NCI-H2196 (cell line): ENCODE data around the gene DCAF6.
"Not testable (repeated sequence)": the region's sequence is repeated elsewhere in the genome, so short reads cannot be mapped to it uniquely, and the experiment has no call there.

ENCODE experiments used
- DNase-seq: peaks from one replicate; lab custom pipeline; 2025; ENCODE audit not compliant: unreplicated experiment; lab: John Stamatoyannopoulos, UW

The DCAF6 gene

GRCh38 chr1:168009322-168009721 lies 72.8 kb downstream of the DCAF6 start:
- no peak for DNase-seq

GRCh38 chr1:168019407-168019806 lies 82.9 kb downstream of the DCAF6 start:
- no peak for DNase-seq

GRCh38 chr1:168031198-168031597 lies 94.7 kb downstream of the DCAF6 start:
- no peak for DNase-seq

- DNase-seq: no peak
Measured at GRCh38 chr1:168031627-168032026, 95.1 kb downstream of the DCAF6 start.

- no peak for DNase-seq
Measured at GRCh38 chr1:168032029-168032428, 95.5 kb downstream of the DCAF6 start.

GRCh38 chr1:168035345-168035744 lies 98.9 kb downstream of the DCAF6 start:
- DNase-seq: no peak

GRCh38 chr1:168042362-168042761 lies 105.9 kb downstream of the DCAF6 start:
- DNase-seq: no peak

GRCh38 chr1:168045311-168045710 lies 108.8 kb downstream of the DCAF6 start:
- no peak for DNase-seq

- DNase-seq: no peak
Measured at GRCh38 chr1:168050307-168050706, 113.8 kb downstream of the DCAF6 start.

GRCh38 chr1:168050880-168051279 lies 114.4 kb downstream of the DCAF6 start:
- DNase-seq: no peak

- no peak for DNase-seq
Measured at GRCh38 chr1:168053681-168054080, 117.2 kb downstream of the DCAF6 start.

GRCh38 chr1:168054117-168054516 lies 117.6 kb downstream of the DCAF6 start:
- no peak for DNase-seq

- not testable (repeated sequence) for DNase-seq
Measured at GRCh38 chr1:168056152-168056551, 119.7 kb downstream of the DCAF6 start.

GRCh38 chr1:168057355-168057754 lies 120.9 kb downstream of the DCAF6 start:
- DNase-seq: no peak

GRCh38 chr1:168057921-168058320 lies 121.4 kb downstream of the DCAF6 start:
- DNase-seq: no peak

GRCh38 chr1:168064216-168064615 lies 127.7 kb downstream of the DCAF6 start:
- DNase-seq: no peak

GRCh38 chr1:168065506-168065905 lies 129.0 kb downstream of the DCAF6 start:
- DNase-seq: no peak

- no peak for DNase-seq
Measured at GRCh38 chr1:168069384-168069783, 132.9 kb downstream of the DCAF6 start.

- DNase-seq: no peak
Measured at GRCh38 chr1:168079761-168080160, 143.3 kb downstream of the DCAF6 start.

GRCh38 chr1:168081373-168082007 lies 145.0 kb downstream of the DCAF6 start:
- no peak for DNase-seq

GRCh38 chr1:168082008-168082876 lies 145.8 kb downstream of the DCAF6 start:
- DNase-seq: peak; percentile 79
